Kidney tubule cell (primary cell): ENCODE results near the gene SLC2A9.
"Not testable (repeated sequence)": the region's sequence is repeated elsewhere in the genome, so short reads cannot be mapped to it uniquely, and the experiment has no call there.

ENCODE experiments used
- DNase-seq: peaks from one replicate; pipeline ENCODE4 v3.0.0-alpha.2; 2018; ENCODE audit warnings: low spot score

Gene SLC2A9

GRCh38 chr4:9996319-9997110 is 24.8 kb downstream of the SLC2A9 start:
- peak; percentile 25 for DNase-seq

DNA sequence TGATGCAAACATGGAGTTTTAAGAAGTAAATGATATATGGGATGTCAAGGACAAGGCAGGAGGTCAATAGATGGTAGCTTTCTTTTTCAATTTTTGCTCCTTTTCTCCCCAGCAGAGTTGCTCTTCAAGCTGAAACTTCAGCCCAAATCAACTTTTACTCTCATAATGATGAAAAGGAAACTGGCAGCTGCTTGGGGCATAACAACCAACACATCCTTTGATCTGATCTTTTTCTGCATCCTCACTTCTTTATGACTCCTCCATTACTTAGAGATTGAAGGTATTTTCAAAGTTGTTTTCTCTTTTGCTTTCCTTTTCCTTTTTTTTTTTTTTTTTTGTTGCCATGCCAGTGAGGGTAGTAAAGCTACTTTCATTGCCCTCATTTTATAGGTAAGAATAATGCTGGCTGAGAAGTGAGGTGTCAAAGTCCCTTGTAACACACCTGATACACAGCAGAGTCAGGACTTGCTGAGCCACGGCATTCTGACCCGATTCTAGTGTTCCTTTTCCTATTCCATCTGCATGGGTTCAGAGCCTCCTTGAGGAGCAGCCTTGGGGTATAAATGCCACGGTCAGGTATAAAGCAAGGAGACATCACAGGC is 26.9 kb downstream of the SLC2A9 start:
- DNase-seq = no peak

GRCh38 chr4:9989918-9990635 is 31.2 kb downstream of the SLC2A9 start:
- DNase-seq = no peak

DNA sequence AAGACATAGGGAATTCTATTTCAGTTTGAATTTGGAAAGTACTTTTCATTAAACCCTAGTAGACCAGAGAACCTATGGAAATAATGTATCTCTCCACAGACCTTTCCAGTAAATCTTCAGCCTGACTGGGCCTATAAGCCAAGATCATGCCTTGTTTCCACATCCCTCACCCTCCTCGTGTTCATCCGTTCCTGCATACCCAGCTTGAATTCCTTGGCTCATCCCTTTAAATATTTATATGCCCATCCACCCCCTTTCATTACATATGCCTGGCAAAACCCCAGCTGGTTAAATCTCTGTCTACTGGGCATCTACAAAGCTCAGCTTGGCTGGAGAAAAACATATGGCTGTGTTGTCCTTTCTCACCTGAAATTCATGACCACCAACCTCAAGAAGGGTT is 32.4 kb downstream of the SLC2A9 start:
- no peak for DNase-seq

GRCh38 chr4:9988363-9988749 is 32.9 kb downstream of the SLC2A9 start:
- no peak for DNase-seq

- DNase-seq = peak; percentile 19
These were observed 33.4 kb downstream of the SLC2A9 start for GRCh38 chr4:9987749-9988362.

DNA sequence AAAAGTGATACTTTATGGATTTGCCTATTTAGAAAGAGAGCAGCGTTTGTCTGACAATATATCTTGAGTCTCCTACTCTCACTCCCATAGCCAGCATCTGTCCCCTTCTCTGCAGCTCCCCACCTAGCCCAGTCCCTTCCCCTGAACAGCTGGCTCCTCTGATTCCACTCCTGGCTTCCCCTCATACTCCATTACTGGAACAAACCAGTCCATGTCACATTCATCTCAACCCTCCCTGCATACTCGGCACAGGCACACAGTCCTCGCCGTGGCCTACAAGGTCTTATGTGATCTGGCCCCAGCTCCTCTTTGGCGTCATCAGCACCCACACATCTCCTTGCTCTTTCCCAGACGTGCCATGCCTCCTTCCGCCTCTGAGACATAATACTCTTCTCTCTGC is 36.7 kb downstream of the SLC2A9 start:
- no peak for DNase-seq

DNA sequence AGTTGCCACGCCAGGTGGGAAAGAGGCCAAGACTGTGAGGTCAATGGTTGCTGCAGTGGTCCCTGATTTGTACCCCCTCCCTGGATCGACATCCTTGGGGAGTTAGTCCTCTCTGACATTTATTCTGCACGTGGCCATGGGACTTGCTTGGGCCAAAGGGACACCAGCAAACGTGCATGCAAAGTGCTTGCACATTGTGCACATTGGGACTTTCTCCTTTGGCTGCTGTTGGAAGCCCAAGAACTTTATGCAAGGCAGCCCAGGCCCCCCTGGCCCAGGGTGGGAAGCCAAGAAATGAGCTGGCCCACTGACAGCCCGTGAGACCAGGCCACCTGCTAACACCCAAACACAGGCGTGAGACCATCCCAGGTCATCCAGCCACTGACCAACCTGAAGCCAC is 38.1 kb downstream of the SLC2A9 start:
- DNase-seq = no peak

- not testable (repeated sequence) for DNase-seq
These were observed 39.4 kb downstream of the SLC2A9 start for GRCh38 chr4:9981899-9982298.

GRCh38 chr4:9980898-9981297 is 40.4 kb downstream of the SLC2A9 start:
- DNase-seq = no peak

GRCh38 chr4:9979101-9979701 is 42.1 kb downstream of the SLC2A9 start:
- DNase-seq = no peak

GRCh38 chr4:9977518-9978031 is 43.7 kb downstream of the SLC2A9 start:
- no peak for DNase-seq

GRCh38 chr4:9976781-9977180 is 44.5 kb downstream of the SLC2A9 start:
- DNase-seq = no peak

DNA sequence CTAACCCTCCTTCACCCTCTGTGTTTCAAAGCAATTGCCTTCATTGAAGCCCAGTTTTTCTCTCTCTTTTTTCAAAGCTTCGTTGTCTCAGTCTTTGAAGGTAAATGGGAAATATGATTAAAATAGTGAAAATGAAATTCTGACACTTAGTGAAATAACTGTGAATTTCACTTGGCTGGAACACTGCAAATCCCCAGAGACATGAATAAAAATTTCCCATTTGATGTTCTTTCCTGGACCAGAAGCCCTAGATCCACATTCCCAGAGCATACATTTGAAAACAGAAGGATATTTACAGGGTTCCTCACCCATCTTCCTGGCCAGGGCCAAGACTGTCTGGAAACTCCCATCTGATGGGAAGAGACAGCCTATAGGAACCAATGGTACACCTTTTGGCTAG is 45.0 kb downstream of the SLC2A9 start:
- DNase-seq = no peak

DNA sequence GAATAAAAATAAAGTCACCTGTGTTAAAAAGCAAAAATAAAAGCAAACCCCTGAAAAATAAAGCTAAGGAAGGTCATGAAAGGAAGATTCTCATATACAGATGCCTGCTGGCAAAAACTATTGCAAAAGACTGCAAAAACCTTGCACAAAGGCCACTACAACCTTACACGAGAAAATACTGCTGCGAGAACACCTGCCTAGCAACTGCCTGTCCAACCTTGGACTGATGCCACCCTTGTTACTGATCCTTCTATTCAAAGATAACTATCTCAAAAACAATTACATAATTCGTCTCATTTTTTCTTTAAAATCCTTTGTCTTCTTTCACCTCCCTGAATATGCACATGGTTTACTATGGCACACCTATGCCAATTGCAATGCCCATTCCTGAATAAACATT is 49.6 kb downstream of the SLC2A9 start:
- DNase-seq = no peak

- no peak for DNase-seq
These were observed 50.8 kb downstream of the SLC2A9 start for GRCh38 chr4:9970399-9971011.

DNA sequence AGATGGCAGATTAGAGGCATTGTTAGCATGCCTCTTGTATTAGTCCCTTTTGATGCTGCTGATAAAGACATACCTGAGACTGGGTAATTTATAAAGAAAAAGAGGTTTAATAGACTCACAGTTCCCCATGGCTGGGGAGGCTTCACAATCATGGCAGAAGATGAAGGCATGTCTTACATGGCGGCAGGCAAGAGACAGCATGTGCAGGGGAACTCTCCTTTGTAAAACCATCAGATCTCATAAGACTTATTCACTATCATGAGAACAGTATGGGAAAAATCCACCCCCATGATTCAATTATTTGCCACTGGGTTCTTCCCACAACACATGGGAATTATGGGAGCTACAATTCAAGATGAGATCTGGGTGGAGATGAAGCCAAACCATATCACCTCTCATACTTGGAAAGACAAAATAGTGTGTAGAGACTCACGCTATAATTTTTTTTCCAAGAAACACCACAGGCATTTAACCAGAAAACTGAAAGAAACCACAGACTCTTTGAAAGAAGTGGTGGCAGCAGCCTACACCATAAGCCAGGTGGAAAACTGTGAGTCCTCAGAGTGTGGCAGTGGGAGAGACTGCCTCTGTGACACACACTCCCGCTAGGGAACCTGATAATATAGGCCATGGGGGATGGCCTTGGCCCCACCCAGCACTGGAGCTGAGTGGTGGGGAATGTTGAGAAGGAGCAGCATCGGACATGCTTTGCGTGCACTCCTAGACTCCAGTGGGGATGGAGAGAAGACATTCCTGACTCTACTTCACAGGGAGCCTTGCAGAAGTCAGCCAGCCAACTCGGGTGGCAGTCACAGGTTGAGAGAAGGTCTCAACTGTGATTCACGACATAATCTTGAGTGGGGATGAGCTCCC is 51.5 kb downstream of the SLC2A9 start:
- no peak for DNase-seq

- no peak for DNase-seq
These were observed 52.8 kb downstream of the SLC2A9 start for GRCh38 chr4:9968472-9968871.

- no peak for DNase-seq
These were observed 56.4 kb downstream of the SLC2A9 start for GRCh38 chr4:9964879-9965278.

- DNase-seq = no peak
These were observed 58.0 kb downstream of the SLC2A9 start for GRCh38 chr4:9963328-9963727.
